ENCODE results near the gene SVOPL.

The SVOPL gene

GRCh38 chr7:138662991-138663320 is 38.2 kb downstream of the SVOPL start:
- TF ChIP-seq YY1 (IDR thresholded peaks at IDR 0.05; ENCODE audit: low read depth) (no peak), EGR1 (IDR thresholded peaks at IDR 0.05) (no peak), RAD21 (IDR thresholded peaks at IDR 0.05; ENCODE audit: low read depth) (no peak), TEAD4 (IDR thresholded peaks at IDR 0.05) (no peak), MAX (IDR thresholded peaks at IDR 0.05) (no peak), NFIC (IDR thresholded peaks at IDR 0.05) (no peak), EP300 (IDR thresholded peaks at IDR 0.05; ENCODE audit: borderline replicate concordance) (no peak), ZBTB7A (IDR thresholded peaks at IDR 0.05; ENCODE audit: low read depth) (no peak), TAF1 (IDR thresholded peaks at IDR 0.05; ENCODE audit: low read depth) (no peak), FOXM1 (IDR thresholded peaks at IDR 0.05; ENCODE audit: borderline replicate concordance, low read depth) (no peak), CREB1 (IDR thresholded peaks at IDR 0.05; ENCODE audit: low read depth) (no peak), USF1 (IDR thresholded peaks at IDR 0.05) (no peak), CEBPB (IDR thresholded peaks at IDR 0.05) (no peak), TCF12 (IDR thresholded peaks at IDR 0.05; ENCODE audit: low read depth) (no peak), REST (IDR thresholded peaks at IDR 0.05; ENCODE audit: low read depth) (no peak)

- TF ChIP-seq TCF12 (IDR thresholded peaks at IDR 0.05; ENCODE audit: low read depth), result no peak
- TF ChIP-seq YY1 (IDR thresholded peaks at IDR 0.05; ENCODE audit: low read depth), result no peak
- TF ChIP-seq USF1 (IDR thresholded peaks at IDR 0.05), result no peak
- no peak for TF ChIP-seq CEBPB (IDR thresholded peaks at IDR 0.05)
- no peak for TF ChIP-seq FOXM1 (IDR thresholded peaks at IDR 0.05; ENCODE audit: borderline replicate concordance, low read depth)
- no peak for TF ChIP-seq EGR1 (IDR thresholded peaks at IDR 0.05)
- TF ChIP-seq REST (IDR thresholded peaks at IDR 0.05; ENCODE audit: low read depth), result no peak
- no peak for TF ChIP-seq TEAD4 (IDR thresholded peaks at IDR 0.05)
- TF ChIP-seq RAD21 (IDR thresholded peaks at IDR 0.05; ENCODE audit: low read depth), result no peak
- TF ChIP-seq CREB1 (IDR thresholded peaks at IDR 0.05; ENCODE audit: low read depth), result no peak
- TF ChIP-seq ZBTB7A (IDR thresholded peaks at IDR 0.05; ENCODE audit: low read depth), result no peak
Observed at GRCh38 chr7:138662076-138662990, 38.8 kb downstream of the SVOPL start.

- TF ChIP-seq CREB1 (IDR thresholded peaks at IDR 0.05; ENCODE audit: low read depth), result no peak
- no peak for TF ChIP-seq YY1 (IDR thresholded peaks at IDR 0.05; ENCODE audit: low read depth)
- TF ChIP-seq USF1 (IDR thresholded peaks at IDR 0.05), result no peak
- TF ChIP-seq ZBTB7A (IDR thresholded peaks at IDR 0.05; ENCODE audit: low read depth), result no peak
- no peak for TF ChIP-seq RAD21 (IDR thresholded peaks at IDR 0.05; ENCODE audit: low read depth)
- TF ChIP-seq REST (IDR thresholded peaks at IDR 0.05; ENCODE audit: low read depth), result no peak
- TF ChIP-seq EGR1 (IDR thresholded peaks at IDR 0.05), result no peak
- no peak for TF ChIP-seq TAF1 (IDR thresholded peaks at IDR 0.05; ENCODE audit: low read depth)
- TF ChIP-seq NFIC (IDR thresholded peaks at IDR 0.05), result no peak
- TF ChIP-seq MAX (IDR thresholded peaks at IDR 0.05), result no peak
- TF ChIP-seq FOXM1 (IDR thresholded peaks at IDR 0.05; ENCODE audit: borderline replicate concordance, low read depth), result no peak
- no peak for TF ChIP-seq EP300 (IDR thresholded peaks at IDR 0.05; ENCODE audit: borderline replicate concordance)
- no peak for TF ChIP-seq CEBPB (IDR thresholded peaks at IDR 0.05)
- TF ChIP-seq TCF12 (IDR thresholded peaks at IDR 0.05; ENCODE audit: low read depth), result no peak
- TF ChIP-seq TEAD4 (IDR thresholded peaks at IDR 0.05), result no peak
Observed at GRCh38 chr7:138661069-138661635, 40.0 kb downstream of the SVOPL start.
